GM18858 (cell line): ENCODE results near the gene CFAP100.

Source experiments
- ATAC-seq: cut with Tn5 transposase; IDR thresholded peaks from one replicate; pipeline ENCODE4 v1.9.1; 2021; ENCODE audit not compliant: unreplicated experiment

CFAP100 gene

DNA sequence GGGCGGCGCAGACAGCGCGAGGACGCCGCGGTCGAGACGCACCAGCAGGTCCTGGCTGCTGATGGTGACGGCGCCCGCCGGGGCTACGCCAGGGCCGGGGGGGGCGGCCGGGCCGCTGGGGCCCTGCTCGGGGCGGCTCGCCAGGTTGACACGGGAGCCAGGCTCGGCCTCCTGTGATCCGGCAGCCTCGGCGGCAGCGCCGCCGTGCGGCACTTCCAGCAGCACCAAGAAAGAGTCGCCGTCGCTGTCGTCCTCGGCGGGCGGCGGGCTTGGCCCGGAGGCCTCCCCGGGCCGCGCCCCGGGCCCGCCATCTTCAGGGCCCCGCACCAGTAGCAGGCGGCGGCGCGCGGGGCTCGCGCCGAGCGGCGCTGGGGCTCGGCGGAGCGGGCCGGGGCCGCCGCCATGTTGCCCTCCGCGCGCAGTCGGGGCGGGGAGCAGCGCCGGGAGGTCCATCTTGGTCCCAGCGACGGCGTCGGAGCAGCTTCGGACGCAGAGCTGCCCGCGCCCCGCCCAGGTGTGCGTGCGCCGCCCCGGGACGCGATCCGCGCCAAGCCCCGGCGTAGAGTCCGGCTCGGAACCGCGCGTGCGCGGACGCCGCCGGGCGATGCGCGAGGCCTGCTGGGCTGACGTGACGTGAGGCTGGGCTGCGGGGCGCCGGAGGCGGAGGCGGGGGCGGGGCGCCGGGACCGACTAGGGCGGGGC is 80.9 kb downstream of the CFAP100 start, which contains the start of gene ZXDC:
Gene ZXDC (minus strand): TSS at position 479 of the 702 bp plus-strand sequence. CDS start 26 bp downstream, at position 453.
- ATAC-seq, result peak; percentile 65

DNA sequence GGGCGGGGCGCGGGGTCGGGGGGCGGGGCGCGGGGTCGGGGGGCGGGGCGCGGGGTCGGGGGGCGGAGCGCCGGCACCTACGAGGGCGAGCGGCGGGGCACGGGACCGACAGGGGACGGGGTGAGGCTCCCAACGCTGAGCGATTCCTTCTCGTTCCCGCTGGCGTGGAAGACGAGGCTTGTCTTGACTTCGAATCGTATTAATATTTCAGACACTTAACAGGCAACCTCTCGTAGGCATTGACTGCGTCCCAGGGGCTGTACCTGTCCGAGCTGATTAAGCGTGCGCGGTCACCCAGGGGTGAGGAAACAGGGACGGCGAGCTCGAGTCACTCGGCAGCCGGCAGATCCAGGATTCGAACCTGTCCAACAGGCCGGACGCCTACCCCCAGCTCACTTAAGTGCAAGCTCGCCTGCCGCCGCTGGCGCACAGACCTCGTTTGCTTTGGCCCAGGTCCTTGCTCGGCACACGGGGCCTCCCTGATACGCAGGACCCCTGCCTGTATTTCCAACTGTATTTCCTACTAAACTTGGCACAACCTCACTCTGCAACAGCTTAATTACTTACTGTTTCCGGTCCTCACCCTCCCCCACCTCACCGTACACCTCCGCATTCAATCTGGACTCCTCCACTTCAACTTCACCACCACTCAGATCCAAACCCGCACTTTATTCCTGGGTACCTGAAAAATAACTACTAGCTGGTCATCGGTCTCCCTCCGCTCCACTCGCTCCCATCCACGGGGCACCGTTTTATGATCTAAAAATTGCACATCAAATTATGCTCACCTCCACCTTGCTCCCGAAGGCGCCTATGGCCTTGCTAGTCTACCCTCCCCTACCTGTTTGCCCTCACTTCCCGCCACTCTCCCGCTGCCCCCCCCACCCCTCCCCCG is 81.7 kb downstream of the CFAP100 start:
- peak; percentile 6 for ATAC-seq

- ATAC-seq, result no peak
Observed at GRCh38 chr3:126477061-126477380, 82.3 kb downstream of the CFAP100 start.

GRCh38 chr3:126478581-126479310 is 84.0 kb downstream of the CFAP100 start:
- ATAC-seq, result no peak

- no peak for ATAC-seq
Observed at GRCh38 chr3:126479642-126480041, 84.9 kb downstream of the CFAP100 start.

DNA sequence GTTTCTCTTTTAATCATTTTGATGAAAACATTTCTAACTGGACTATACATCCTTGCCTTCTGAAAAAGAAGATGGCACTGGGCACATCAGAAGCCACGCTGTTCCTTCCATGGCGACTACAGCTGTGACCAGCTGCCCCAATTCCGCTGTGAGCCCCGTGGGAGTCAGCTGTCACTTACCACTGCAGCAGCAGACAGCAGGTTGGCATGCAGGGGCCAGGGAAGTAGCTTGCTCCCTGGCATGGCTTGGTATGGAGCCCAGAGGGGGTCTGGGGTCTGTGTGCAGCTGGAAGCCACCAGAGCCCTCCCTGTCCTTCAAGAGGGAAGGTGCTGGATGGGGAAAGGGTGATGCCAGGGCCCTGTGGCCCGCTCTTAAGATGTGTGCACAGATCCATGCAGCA is 85.5 kb downstream of the CFAP100 start:
- ATAC-seq, result no peak

GRCh38 chr3:126480861-126481260 is 86.2 kb downstream of the CFAP100 start:
- ATAC-seq, result no peak

DNA sequence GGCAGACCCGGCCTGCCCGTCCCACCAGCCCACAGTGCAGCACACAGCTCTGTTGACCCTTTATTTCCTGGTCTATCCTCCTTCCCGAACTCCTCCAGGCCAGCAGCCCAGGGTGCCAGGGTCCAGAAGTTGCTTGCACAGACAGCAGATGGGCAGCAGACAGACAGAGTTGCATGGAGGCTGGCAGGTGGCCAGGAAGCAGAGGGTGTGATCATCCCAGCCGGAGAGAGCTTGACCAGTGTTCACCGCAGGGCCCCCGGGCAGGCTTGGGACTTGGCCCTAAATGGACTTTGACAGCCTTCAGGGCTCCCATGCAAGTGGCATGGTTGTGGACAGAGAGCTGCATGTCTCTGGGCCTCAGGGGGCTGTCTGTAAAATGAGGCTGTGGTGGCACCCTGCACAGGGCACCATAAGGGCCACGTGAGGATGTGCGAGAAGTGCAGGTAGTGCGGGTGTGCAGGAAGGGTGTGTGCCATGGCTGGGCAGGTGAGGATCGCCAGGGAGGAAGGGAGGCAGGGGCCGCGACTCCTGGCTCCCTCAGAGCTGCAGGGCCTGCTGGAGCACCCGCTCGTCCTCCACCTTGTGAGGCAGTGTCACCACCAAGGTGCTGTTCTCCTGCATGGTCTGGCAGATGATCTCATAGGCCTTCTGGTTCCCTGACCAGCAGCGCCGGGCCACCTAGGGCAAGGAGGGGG is 87.2 kb downstream of the CFAP100 start:
- ATAC-seq, result no peak

DNA sequence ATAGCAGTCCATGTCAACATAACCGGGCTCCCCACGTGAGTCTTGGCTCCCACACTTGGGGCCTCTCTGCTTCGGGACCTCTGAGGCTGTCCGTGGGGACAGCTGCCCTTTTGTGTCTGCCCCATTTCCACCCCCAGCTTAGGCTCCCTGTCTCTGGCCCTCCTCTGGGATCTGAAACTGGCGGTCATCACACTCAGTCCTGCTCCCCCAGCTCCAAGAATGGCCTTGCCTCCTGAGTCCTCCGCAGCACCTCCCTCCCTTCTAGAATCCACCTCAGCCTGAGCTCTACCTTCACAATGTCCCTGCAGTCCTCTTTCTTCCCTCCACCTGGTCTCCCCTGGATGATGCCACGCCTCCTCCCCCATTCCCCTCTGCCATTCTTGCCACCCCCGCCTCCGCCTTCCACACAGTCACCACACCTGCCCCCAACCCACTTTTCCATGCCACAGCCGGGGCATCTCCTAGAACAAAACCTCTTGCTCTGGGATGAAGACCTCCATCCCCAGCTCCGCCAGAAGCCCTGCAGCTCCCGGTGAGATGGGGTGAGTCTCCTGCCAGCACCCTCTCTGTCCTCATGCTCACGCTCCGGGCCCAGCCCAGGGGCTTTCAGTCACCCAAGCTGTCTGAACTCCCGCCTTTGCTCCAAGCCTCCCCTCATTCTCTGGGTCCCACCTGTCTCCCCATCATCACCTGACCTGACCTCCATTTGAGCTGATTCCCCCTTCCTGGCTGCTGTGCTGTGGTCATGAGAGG is 88.0 kb downstream of the CFAP100 start:
- no peak for ATAC-seq

- no peak for ATAC-seq
Observed at GRCh38 chr3:126483321-126483761, 88.6 kb downstream of the CFAP100 start.

DNA sequence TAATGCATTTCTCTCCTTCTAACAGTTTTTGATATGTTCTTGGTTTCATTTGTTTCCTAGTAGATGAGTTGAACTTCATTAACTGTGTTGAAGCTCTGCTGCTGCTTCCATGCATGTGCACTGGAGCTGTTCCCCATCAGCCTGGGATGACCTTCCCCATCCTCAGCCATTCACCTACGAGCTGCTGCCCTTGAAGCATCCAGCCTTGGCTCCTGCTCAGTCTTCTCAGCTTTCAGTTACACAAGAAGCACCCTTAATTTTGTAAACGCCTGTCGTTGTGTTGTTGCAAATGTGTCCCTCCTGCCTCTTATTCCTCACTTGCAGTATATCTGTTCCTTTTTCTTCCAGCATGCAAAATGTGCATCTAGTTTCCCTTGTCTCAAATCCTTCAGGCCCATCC is 89.4 kb downstream of the CFAP100 start:
- ATAC-seq, result no peak

DNA sequence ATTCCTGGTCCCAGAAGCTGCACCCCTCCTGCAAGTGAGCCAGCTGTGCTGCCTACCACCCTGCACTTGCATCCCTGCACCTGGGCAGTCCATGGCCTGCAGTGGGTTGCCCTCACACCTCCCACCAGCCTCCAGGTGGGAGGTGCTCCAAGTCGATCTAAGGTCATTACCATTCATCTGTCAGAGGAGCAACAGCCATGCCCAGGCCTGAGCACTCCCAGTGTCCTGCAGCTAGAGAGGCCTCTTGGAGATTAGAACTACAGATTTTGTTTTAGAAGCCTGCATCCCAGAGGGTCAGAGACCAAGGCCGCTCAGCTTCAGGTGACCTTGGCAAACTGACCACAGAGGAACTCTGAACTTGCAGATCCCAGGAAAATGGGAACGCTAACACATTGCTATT is 90.0 kb downstream of the CFAP100 start:
- ATAC-seq, result no peak

DNA sequence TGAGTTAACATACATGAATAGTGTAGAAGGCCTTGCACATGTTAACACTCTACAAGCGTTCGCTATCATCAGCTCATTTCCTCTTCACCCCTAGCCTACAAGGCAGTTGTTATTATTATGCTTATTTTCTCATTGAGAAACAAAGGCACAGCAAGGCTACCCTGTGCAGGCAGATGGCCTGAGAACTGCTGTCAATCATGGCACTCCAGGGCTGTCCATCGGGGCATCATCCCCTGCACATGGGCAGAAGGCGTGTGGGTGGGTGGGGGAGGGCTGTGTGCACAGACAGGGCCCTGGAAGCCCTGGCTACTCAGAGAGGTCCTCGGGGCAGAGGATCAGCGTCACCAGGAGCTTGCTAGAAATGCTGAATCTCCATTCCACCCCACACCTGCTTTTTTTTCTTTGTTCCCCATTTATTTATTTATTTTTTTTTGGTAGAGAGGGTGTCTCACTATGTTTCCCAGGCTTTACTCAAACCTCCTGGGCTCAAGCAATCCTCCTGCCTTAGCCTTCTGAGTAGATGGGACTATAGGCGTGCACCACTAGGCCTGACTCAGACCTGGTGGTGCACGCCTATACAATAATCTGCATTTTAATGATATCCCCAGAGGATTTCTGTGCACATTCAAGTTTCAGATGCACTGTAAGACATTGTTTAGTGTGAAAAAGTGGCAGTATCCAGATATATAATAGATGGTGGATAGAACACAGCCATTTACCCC is 90.6 kb downstream of the CFAP100 start:
- no peak for ATAC-seq

DNA sequence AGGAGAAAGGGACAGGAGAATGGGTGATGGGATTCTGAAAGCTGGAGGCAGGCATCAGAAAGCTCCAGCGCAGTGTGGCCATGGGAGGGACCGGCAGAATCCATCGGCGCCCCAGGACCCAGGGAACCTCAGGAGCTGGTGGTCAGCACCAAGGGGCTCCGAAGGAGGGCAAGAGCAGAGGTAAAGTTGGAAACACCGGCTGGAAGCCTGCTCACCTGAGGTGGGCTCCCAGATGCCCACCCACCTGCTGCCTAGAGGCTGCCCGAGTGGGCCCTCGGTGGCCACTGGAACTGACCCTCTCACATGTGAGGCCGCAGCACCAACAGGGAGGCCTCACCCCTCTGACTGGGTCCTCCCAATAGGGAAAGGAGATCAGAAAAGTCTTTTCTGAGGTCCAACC is 91.2 kb downstream of the CFAP100 start:
- no peak for ATAC-seq
